ENCODE data around the gene MLPH.

MLPH gene

DNA sequence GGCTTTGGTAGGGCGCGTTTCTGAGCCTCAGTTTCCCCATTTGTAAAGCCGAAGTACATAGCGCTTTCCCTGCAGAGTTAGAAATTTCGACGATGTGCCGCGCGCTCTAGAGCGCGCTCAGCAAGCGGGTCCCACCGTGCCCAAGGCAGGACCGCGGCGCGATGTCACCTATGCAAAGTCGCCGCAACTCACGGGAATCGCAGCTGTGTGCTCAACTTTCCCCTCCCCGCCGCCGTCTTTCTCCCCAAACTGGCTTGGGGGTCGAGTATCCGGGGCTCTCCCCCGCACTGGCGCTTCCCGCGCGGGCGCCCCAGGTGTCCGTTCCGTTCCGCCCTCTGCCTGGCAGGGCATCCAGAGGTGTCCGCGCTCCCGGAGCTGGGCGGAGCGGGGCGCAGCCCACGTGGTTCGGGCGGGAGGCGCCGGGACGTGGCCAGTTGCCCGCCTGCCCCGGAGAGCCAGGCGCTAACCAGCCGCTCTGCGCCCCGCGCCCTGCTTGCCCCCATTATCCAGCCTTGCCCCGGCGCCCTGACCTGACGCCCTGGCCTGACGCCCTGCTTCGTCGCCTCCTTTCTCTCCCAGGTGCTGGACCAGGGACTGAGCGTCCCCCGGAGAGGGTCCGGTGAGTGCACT lies at the start of gene MLPH:
Gene MLPH (plus strand): TSS at position 433 of the 630 bp plus-strand sequence. CDS start 6,176 bp downstream, outside the sequence.
- Histone ChIP-seq H2AFZ (ENCODE audit: low read depth, low read length) (no peak within 1 kb of the TSS), H3K27me3 (ENCODE audit: insufficient read depth, low read length) (peaks cover 66% of the 10 kb centered on the region), H3K4me1 (ENCODE audit: insufficient read depth, low read length) (no peaks in the 10 kb centered on the region), H3K4me3 (ENCODE audit: low read length) (no peak within 1 kb of the TSS), H3K36me3 (ENCODE audit: insufficient read depth, low read length) (no peaks in the 10 kb centered on the region), H3K9me3 (ENCODE audit: low read length) (peaks cover 4% of the 10 kb centered on the region)

DNA sequence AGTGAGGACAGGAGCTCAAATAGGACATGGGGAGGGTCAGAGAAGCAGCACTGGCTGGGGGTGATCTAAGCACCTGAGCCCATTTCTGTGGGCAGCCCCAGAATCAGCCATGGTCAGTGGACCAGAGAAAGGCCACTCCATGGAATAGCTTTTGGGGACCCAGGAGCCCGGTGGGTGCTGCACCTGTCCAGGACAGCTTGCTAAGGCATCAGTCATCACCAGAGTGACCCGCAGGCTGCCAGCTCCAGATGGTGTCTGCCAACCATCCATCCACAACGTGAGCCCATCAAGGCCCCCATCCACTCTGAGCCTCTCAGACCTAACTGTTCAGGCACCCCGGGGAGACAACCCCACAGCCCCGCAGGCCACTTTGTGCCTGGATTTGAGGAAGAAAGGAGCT lies 49.5 kb upstream of the MLPH start:
- H2AFZ ChIP-seq (ENCODE audit: low read depth, low read length), result no peak overlapping the region
- no peak overlapping the region for H3K4me3 ChIP-seq (ENCODE audit: low read length)
- no peaks in the 10 kb centered on the region for H3K36me3 ChIP-seq (ENCODE audit: insufficient read depth, low read length)
- no peaks in the 10 kb centered on the region for H3K9me3 ChIP-seq (ENCODE audit: low read length)
- no peaks in the 10 kb centered on the region for H3K4me1 ChIP-seq (ENCODE audit: insufficient read depth, low read length)
- no peaks in the 10 kb centered on the region for H3K27me3 ChIP-seq (ENCODE audit: insufficient read depth, low read length)

- no peaks in the 10 kb centered on the region for H3K36me3 ChIP-seq (ENCODE audit: insufficient read depth, low read length)
- H2AFZ ChIP-seq (ENCODE audit: low read depth, low read length), result no peak overlapping the region
- H3K4me1 ChIP-seq (ENCODE audit: insufficient read depth, low read length), result no peaks in the 10 kb centered on the region
- no peaks in the 10 kb centered on the region for H3K27me3 ChIP-seq (ENCODE audit: insufficient read depth, low read length)
- no peaks in the 10 kb centered on the region for H3K9me3 ChIP-seq (ENCODE audit: low read length)
- no peak overlapping the region for H3K4me3 ChIP-seq (ENCODE audit: low read length)
These were observed 48.7 kb upstream of the MLPH start for GRCh38 chr2:237438080-237438940.

DNA sequence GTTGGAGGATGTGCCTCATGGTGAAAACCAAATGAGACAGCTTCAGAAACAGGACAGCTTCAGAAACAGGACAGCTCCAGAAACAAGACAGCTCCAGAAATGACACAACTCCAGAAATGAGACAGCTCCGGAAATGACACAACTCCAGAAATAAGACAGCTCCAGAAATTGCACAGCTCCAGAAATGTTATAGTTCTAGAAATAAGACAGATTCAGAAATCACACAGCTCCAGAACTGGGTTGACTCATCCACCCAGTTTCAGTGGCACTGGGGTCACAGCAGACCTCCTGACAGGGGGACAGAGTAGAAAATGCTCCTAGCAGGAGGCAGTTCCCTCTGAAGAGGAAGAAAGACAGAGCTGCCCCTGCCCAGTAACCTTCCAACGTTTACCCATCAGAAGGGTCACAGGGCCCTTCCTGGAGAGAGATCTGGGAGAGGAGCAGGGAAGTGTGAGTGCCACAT lies 46.2 kb upstream of the MLPH start:
- H3K4me1 ChIP-seq (ENCODE audit: insufficient read depth, low read length), result no peaks in the 10 kb centered on the region
- no peaks in the 10 kb centered on the region for H3K9me3 ChIP-seq (ENCODE audit: low read length)
- H3K4me3 ChIP-seq (ENCODE audit: low read length), result no peak overlapping the region
- no peaks in the 10 kb centered on the region for H3K36me3 ChIP-seq (ENCODE audit: insufficient read depth, low read length)
- H3K27me3 ChIP-seq (ENCODE audit: insufficient read depth, low read length), result no peaks in the 10 kb centered on the region
- no peak overlapping the region for H2AFZ ChIP-seq (ENCODE audit: low read depth, low read length)

DNA sequence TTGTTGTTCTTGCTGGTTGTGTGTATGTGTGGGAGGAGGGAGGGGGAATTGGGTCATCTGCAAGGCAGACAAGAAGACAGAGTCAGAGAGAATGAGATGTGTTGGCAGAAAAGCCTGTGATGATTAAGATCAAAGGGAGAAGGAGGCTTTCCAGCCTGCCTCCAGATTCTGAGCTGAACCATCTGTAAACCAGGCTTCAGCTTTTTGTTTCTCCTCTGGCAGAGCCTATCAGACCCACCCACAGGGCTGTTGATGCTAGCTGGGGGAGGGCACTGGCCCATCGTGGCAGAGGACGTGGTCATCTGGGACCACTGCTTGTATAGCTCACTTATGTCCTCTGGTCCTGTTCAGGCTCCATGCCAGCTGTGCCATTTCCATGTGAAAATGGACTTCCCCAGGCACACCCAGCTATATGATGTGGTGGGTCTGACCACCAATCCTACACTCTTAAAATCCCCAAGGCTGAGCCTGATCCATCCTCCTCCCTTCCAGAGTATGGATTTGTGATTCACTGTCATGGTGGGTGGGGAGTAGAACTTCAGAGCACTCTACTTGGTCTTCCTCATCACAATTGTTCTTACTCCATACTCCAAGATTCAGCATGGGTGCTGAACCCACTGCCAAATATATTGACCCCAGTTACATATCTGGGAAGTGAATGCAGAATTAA lies 45.3 kb upstream of the MLPH start:
- no peaks in the 10 kb centered on the region for H3K36me3 ChIP-seq (ENCODE audit: insufficient read depth, low read length)
- H3K9me3 ChIP-seq (ENCODE audit: low read length), result no peaks in the 10 kb centered on the region
- H3K27me3 ChIP-seq (ENCODE audit: insufficient read depth, low read length), result no peaks in the 10 kb centered on the region
- no peaks in the 10 kb centered on the region for H3K4me1 ChIP-seq (ENCODE audit: insufficient read depth, low read length)
- no peak overlapping the region for H3K4me3 ChIP-seq (ENCODE audit: low read length)
- no peak overlapping the region for H2AFZ ChIP-seq (ENCODE audit: low read depth, low read length)

DNA sequence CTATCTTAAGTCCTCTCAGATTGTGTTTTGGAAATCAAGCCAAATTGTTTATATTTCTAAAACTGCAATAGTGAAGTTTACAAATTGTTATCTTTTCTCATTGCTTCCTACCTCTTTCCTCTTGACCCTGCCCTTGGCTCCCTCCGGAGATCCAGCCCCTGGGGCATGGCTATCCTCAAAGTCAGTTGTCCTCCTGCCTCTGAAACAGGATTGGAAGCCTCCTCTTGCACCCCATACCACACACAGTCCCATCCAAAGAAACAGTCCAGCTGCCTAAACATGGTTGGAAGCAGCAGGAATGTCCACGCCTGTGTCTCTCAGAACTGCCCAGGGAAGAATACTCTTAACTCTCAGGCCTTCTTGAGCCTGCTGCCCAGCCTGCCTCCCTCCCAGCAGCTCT lies 43.0 kb upstream of the MLPH start:
- Histone ChIP-seq H2AFZ (ENCODE audit: low read depth, low read length) (no peak overlapping the region), H3K36me3 (ENCODE audit: insufficient read depth, low read length) (no peaks in the 10 kb centered on the region)

DNA sequence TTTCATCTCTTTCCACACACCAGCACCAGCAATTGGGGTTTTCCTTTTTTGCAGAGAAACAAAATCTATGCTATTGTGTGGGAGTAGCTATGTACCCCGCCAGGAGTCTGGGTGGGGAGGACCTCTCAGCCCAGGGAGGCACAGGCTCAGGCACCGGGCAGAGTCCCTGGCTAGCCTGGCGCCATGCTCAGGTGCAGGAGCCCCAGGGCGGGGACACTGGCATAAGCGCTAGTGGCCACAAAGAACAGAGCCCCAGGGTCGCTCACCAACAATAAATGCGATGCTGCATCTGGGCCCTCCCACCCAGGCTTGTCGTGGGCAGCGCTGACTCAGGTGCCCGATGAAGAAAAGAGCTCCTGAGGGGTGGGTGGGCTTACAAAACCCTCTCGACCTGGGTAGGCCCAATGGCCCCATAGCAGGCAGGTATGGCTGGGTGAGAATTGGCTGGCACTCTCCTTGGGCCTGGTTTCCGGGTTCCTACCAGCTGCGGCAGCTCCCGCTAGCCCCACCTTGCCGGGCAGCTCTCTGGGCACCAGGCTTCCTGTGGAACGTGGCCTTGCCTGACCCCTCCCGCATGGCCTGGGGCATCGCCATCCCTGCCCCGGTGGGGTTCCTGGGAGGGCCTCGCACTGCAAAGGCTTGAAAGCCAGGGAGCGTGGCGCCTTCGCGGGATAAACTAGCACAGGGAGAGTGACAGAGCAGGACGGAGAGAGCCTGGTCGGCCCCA lies 41.3 kb upstream of the MLPH start:
- peaks cover 3% of the 10 kb centered on the region for H3K27me3 ChIP-seq (ENCODE audit: insufficient read depth, low read length)
- no peak overlapping the region for H2AFZ ChIP-seq (ENCODE audit: low read depth, low read length)
- no peaks in the 10 kb centered on the region for H3K9me3 ChIP-seq (ENCODE audit: low read length)
- no peaks in the 10 kb centered on the region for H3K36me3 ChIP-seq (ENCODE audit: insufficient read depth, low read length)
- no peak overlapping the region for H3K4me3 ChIP-seq (ENCODE audit: low read length)
- H3K4me1 ChIP-seq (ENCODE audit: insufficient read depth, low read length), result no peaks in the 10 kb centered on the region

More for the DNA sequence above, 43.0 kb upstream of the MLPH start:
- Histone ChIP-seq H3K27me3 (ENCODE audit: insufficient read depth, low read length) (peaks cover 3% of the 10 kb centered on the region), H3K9me3 (ENCODE audit: low read length) (no peaks in the 10 kb centered on the region), H3K4me1 (ENCODE audit: insufficient read depth, low read length) (no peaks in the 10 kb centered on the region), H3K4me3 (ENCODE audit: low read length) (no peak overlapping the region)

DNA sequence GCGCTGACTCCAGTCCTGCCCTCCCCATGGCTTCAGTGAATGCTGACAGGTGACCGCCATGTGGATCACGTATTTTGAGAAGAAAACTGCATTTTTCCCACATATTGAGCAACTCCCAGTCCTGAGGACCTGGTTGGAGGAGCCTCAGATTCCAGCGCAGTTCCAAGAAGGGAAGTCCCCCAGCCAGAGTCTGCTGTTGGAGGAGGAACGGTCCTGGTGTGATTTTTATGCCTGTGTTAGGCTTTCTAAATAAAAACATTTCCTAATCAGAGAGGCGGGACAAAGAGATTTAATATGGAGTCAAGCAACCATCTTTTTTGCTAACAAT lies 40.7 kb upstream of the MLPH start:
- Histone ChIP-seq H3K4me3 (ENCODE audit: low read length) (no peak overlapping the region), H3K4me1 (ENCODE audit: insufficient read depth, low read length) (no peaks in the 10 kb centered on the region), H3K9me3 (ENCODE audit: low read length) (no peaks in the 10 kb centered on the region), H3K27me3 (ENCODE audit: insufficient read depth, low read length) (peaks cover 5% of the 10 kb centered on the region), H2AFZ (ENCODE audit: low read depth, low read length) (no peak overlapping the region), H3K36me3 (ENCODE audit: insufficient read depth, low read length) (no peaks in the 10 kb centered on the region)

DNA sequence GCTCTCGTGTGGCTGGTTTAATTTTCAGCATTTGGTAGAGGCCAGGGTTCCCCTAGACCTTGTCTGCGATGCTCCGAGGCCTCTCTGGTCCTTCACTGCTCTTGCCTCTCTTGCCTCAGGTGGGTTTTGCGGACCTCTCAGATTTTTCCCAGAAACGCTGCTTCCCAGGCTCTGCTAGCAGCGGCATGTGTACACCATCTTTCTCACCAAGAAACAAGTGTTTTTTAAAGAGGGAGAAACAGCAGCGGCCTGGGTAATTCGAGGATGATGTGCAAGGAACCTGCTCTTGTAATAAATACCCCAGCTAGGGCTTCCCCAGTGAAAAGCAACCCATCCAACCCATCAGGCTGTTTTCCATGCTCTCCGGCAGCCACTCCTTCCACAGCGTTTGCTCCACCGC lies 39.6 kb upstream of the MLPH start:
- Histone ChIP-seq H2AFZ (ENCODE audit: low read depth, low read length) (no peak overlapping the region), H3K27me3 (ENCODE audit: insufficient read depth, low read length) (peaks cover 7% of the 10 kb centered on the region), H3K36me3 (ENCODE audit: insufficient read depth, low read length) (no peaks in the 10 kb centered on the region), H3K4me1 (ENCODE audit: insufficient read depth, low read length) (no peaks in the 10 kb centered on the region), H3K4me3 (ENCODE audit: low read length) (no peak overlapping the region), H3K9me3 (ENCODE audit: low read length) (no peaks in the 10 kb centered on the region)

GRCh38 chr2:237448171-237448570 lies 38.9 kb upstream of the MLPH start:
- no peaks in the 10 kb centered on the region for H3K9me3 ChIP-seq (ENCODE audit: low read length)
- no peaks in the 10 kb centered on the region for H3K4me1 ChIP-seq (ENCODE audit: insufficient read depth, low read length)

GRCh38 chr2:237448626-237449025 lies 38.4 kb upstream of the MLPH start:
- Histone ChIP-seq H3K36me3 (ENCODE audit: insufficient read depth, low read length) (no peaks in the 10 kb centered on the region), H3K9me3 (ENCODE audit: low read length) (no peaks in the 10 kb centered on the region), H3K4me3 (ENCODE audit: low read length) (no peak overlapping the region), H3K27me3 (ENCODE audit: insufficient read depth, low read length) (peaks cover 7% of the 10 kb centered on the region), H2AFZ (ENCODE audit: low read depth, low read length) (no peak overlapping the region), H3K4me1 (ENCODE audit: insufficient read depth, low read length) (no peaks in the 10 kb centered on the region)

More at GRCh38 chr2:237448171-237448570, 38.9 kb upstream of the MLPH start:
- no peak overlapping the region for H3K4me3 ChIP-seq (ENCODE audit: low read length)
- H2AFZ ChIP-seq (ENCODE audit: low read depth, low read length), result no peak overlapping the region
- H3K36me3 ChIP-seq (ENCODE audit: insufficient read depth, low read length), result no peaks in the 10 kb centered on the region
- H3K27me3 ChIP-seq (ENCODE audit: insufficient read depth, low read length), result peaks cover 7% of the 10 kb centered on the region

DNA sequence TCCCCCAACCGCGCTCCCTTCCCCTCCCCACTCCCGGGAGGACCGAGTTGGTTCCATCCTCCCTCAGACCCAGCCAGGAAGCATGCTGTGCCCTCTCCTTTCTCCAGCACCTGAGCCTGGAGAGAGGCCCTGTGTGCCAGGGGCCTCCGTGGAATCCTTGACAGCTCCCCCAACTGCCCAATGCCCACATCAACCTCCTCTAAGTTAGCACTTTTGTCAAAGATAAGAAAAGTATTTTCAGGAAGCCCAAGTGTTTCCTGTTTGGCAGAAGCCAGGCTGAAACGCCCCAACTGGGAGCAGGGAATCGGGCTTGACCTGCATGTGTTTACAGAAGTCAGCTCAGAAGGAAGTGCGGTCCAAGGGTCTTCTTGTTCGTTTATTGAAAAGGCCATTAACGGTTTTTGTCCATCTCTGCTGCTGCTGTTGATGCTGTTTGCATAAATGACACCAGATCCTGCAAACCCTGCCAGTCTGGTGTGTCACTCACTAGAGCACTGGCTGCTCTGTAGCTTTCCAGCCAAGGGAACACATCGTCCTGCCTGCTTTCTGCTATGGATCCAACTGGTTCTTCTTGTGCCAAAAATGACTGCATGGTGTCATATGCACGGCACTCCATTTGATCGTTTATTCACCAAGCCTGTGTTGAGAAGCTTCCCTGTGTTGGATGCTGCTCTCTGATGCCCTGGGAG lies 37.7 kb upstream of the MLPH start:
- H3K27me3 ChIP-seq (ENCODE audit: insufficient read depth, low read length), result peaks cover 7% of the 10 kb centered on the region
- no peak overlapping the region for H3K4me3 ChIP-seq (ENCODE audit: low read length)
- no peaks in the 10 kb centered on the region for H3K9me3 ChIP-seq (ENCODE audit: low read length)
- no peaks in the 10 kb centered on the region for H3K4me1 ChIP-seq (ENCODE audit: insufficient read depth, low read length)
- H2AFZ ChIP-seq (ENCODE audit: low read depth, low read length), result no peak overlapping the region
- no peaks in the 10 kb centered on the region for H3K36me3 ChIP-seq (ENCODE audit: insufficient read depth, low read length)
